HG03571 (cell line): ENCODE data around the gene NAA10.

ENCODE experiments used
- ATAC-seq: cut with Tn5 transposase; IDR thresholded peaks from one replicate; pipeline ENCODE4 v1.9.1; 2021; ENCODE audit not compliant: unreplicated experiment

The NAA10 gene

GRCh38 chrX:153967536-153968224, 32.8 kb upstream of the NAA10 start:
- no peak for ATAC-seq

GRCh38 chrX:153966841-153967535, 32.2 kb upstream of the NAA10 start:
- no peak for ATAC-seq

- ATAC-seq = no peak
Observed at GRCh38 chrX:153966283-153966688, 31.4 kb upstream of the NAA10 start.

GRCh38 chrX:153965406-153965805, 30.6 kb upstream of the NAA10 start:
- ATAC-seq = no peak

GRCh38 chrX:153964105-153964504, 29.3 kb upstream of the NAA10 start:
- no peak for ATAC-seq

- no peak for ATAC-seq
Observed at GRCh38 chrX:153963546-153963945, 28.7 kb upstream of the NAA10 start.

GRCh38 chrX:153961292-153961691, 26.5 kb upstream of the NAA10 start:
- no peak for ATAC-seq

GRCh38 chrX:153960786-153961185, 25.9 kb upstream of the NAA10 start:
- no peak for ATAC-seq

GRCh38 chrX:153960077-153960476, 25.2 kb upstream of the NAA10 start:
- no peak for ATAC-seq

- no peak for ATAC-seq
Observed at GRCh38 chrX:153959649-153960048, 24.8 kb upstream of the NAA10 start.

- no peak for ATAC-seq
Observed at GRCh38 chrX:153958605-153959004, 23.8 kb upstream of the NAA10 start.

GRCh38 chrX:153957224-153957623, 22.4 kb upstream of the NAA10 start:
- no peak for ATAC-seq

GRCh38 chrX:153956044-153956907, 21.4 kb upstream of the NAA10 start:
- ATAC-seq = no peak

GRCh38 chrX:153955228-153955732, 20.4 kb upstream of the NAA10 start:
- no peak for ATAC-seq

- no peak for ATAC-seq
Observed at GRCh38 chrX:153954558-153955227, 19.9 kb upstream of the NAA10 start.

- no peak for ATAC-seq
Observed at GRCh38 chrX:153953892-153954557, 19.2 kb upstream of the NAA10 start.

GRCh38 chrX:153953342-153953830, 18.5 kb upstream of the NAA10 start:
- no peak for ATAC-seq

- no peak for ATAC-seq
Observed at GRCh38 chrX:153952373-153953026, 17.7 kb upstream of the NAA10 start.

GRCh38 chrX:153951683-153952372, 17.0 kb upstream of the NAA10 start:
- ATAC-seq = no peak
